ENCODE measurements around the gene ERC1.

GRCh38 chr12:1297639-1298175 lies 306.7 kb downstream of the ERC1 start:
- TF ChIP-seq POLR2A (IDR thresholded peaks at IDR 0.05) (no peak), CTCF (IDR thresholded peaks at IDR 0.05) (no peak), EP300 (IDR thresholded peaks at IDR 0.05) (no peak)

Data from tibial nerve (tissue), 4 donors.